ENCODE measurements around the gene DUS4L.
"Not testable (repeated sequence)": the region's sequence is repeated elsewhere in the genome, so short reads cannot be mapped to it uniquely, and the experiment has no call there.

DUS4L gene, protein sequence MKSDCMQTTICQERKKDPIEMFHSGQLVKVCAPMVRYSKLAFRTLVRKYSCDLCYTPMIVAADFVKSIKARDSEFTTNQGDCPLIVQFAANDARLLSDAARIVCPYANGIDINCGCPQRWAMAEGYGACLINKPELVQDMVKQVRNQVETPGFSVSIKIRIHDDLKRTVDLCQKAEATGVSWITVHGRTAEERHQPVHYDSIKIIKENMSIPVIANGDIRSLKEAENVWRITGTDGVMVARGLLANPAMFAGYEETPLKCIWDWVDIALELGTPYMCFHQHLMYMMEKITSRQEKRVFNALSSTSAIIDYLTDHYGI

GRCh38 chr7:107563775-107564552 is at the start of gene DUS4L, which contains the start of gene COG5:
TSS of gene DUS4L (plus strand) at chr7:107563971. CDS start at chr7:107567071, 3,100 bp downstream.
TSS of gene COG5 (minus strand) at chr7:107563920. CDS start at chr7:107563896, 24 bp downstream.
- H3K4me3 ChIP-seq = peak within 1 kb of the TSS; percentile 65 to 96 (median 75)
- H3K27ac ChIP-seq = peak within 1 kb of the TSS; percentile 75 to 99 (median 94)

- H3K4me3 ChIP-seq = no peak overlapping the region
- no peak overlapping the region for H3K27ac ChIP-seq
Observed at GRCh38 chr7:107526672-107527071, 37.1 kb upstream of the DUS4L start.

GRCh38 chr7:107527196-107527595 is 36.6 kb upstream of the DUS4L start:
- H3K4me3 ChIP-seq = no peak overlapping the region
- no peak overlapping the region for H3K27ac ChIP-seq

DNA sequence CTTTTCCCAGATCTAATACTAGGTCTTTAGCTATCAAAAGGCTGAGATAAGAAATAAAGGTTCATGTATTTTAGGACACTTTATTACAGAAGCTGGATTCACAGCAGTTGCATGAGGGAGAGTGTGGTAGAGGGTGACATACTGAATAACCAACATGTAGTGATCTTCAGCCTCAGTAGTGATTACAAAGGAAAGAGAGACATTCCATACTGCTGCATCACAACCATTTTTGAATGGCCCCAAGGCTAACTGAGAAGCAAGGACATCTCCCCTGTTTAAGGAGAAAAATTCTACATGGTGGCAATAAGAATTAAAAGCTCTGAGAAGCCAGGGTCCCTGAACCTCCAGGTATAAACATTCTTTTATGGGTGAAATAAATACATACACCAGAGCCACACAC is 35.3 kb upstream of the DUS4L start:
- no peak overlapping the region for H3K4me3 ChIP-seq

GRCh38 chr7:107530751-107531150 is 33.0 kb upstream of the DUS4L start:
- Histone ChIP-seq H3K4me3 (no peak overlapping the region), H3K27ac (no peak overlapping the region)

More for the DNA sequence above, 35.3 kb upstream of the DUS4L start:
- no peak overlapping the region for H3K27ac ChIP-seq

DNA sequence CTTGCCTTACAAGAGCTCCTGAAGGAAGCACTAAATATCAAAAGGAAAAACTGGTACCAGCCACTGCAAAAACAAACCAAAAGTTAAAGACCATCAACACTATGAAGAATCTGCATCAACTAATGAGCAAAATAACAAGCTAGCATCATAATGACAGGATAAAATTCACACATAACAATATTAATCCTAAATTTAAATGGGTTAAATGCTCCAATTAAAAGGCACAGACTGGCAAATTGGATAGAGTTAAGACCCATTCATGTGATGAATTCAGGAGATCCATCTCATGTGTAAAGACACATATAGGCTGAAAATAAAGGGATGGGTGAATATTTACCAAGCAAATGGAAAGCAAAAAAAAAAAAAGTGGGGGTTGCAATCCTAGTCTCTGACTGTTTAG is 29.6 kb upstream of the DUS4L start:
- H3K27ac ChIP-seq = no peak overlapping the region

GRCh38 chr7:107537228-107537627 is 26.5 kb upstream of the DUS4L start:
- H3K4me3 ChIP-seq, H3K27ac ChIP-seq: not testable (repeated sequence)

More for the DNA sequence above, 29.6 kb upstream of the DUS4L start:
- no peak overlapping the region for H3K4me3 ChIP-seq

GRCh38 chr7:107538001-107538400 is 25.8 kb upstream of the DUS4L start:
- H3K4me3 ChIP-seq = no peak overlapping the region
- H3K27ac ChIP-seq = no peak overlapping the region

- H3K4me3 ChIP-seq = no peak overlapping the region
- H3K27ac ChIP-seq = no peak overlapping the region
Observed at GRCh38 chr7:107543338-107543993, 20.3 kb upstream of the DUS4L start.

- Histone ChIP-seq H3K4me3 (no peak overlapping the region), H3K27ac (no peak overlapping the region)
Observed at GRCh38 chr7:107544848-107545591, 18.8 kb upstream of the DUS4L start.

GRCh38 chr7:107551936-107552335 is 11.8 kb upstream of the DUS4L start:
- Histone ChIP-seq H3K27ac (no peak overlapping the region), H3K4me3 (no peak overlapping the region)

DNA sequence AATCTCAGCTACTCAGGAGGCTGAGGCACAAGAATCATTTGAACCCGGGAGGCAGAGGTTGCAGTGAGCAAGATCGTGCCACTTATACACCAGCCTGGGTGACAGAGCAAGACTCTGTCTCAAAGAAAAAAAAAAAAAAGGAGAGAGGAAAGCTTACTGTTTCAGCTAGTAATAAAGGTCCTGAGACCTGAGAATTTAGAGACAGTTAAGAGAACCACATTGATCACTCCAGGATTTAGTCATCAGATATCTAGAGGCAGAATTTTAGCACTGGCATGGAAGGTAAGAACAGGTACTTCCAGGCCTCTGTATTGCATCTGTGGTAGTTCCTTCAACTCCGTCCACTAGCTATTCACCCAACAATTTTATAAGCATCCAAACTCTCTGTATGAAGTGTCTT is 7.9 kb upstream of the DUS4L start:
- no peak overlapping the region for H3K27ac ChIP-seq

DNA sequence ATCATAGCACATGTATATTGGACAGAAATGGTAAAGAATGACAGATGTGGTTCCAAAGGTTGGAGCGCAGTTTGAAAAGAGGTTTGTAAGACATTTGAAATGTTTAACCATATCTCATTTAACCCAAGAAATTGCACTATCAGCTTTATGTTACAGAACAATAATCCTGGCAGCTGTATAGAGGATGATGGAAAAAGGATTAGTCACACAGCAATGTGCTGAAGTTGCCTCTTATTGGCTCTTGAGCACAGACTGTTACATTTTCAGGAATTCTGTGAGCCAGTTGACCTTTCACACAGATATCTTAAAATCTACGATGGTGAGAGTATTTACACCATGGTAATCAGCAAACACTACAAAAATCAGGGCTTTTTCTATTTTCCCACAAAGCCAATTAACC is 3.9 kb upstream of the DUS4L start:
- peak overlapping the region in 9 of 21 experiments; percentile 12 to 79 (median 62) for H3K27ac ChIP-seq

More for the DNA sequence above, 7.9 kb upstream of the DUS4L start:
- H3K4me3 ChIP-seq = no peak overlapping the region

GRCh38 chr7:107560898-107561516 is 2.8 kb upstream of the DUS4L start:
- peak overlapping the region in 12 of 21 experiments; percentile 1 to 79 (median 58) for H3K27ac ChIP-seq

More for the DNA sequence above, 3.9 kb upstream of the DUS4L start:
- H3K4me3 ChIP-seq = no peak overlapping the region

DNA sequence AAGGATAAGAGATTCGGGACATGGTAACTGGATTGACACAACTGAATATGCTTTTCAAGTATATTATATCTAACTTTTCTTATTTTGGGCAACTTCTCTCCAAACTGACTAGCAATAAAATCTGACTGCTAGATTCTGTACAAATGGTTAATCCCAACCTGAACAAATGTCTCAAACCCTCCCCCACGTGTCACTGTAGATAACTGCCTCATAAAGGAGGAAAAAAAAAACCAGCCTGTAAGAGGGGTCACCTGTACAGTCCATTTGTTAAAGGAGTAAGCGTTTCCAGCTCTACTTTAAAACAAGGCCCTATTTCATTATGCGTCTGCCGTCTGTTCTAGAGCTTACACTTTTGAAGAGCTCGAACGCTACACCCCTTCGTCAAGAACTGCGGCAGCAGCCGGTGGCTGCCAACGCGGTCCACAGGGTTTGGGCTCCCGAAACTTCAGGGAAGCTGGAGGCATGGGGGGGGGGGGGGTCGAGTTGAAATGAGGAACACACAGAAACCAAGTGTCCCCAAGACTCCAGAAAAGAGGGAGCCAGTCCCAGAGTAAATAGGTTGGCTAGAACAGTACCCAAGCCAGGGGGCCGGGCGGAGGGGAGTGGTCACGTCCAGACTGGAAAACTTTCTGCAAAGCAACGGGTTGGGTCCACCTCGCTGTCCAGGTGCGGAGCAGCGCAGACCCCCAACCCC is 543 bp upstream of the DUS4L start:
- H3K4me3 ChIP-seq = peak overlapping the region; percentile 65 to 96 (median 75)
- H3K27ac ChIP-seq = peak overlapping the region; percentile 75 to 99 (median 94)

More at GRCh38 chr7:107560898-107561516, 2.8 kb upstream of the DUS4L start:
- H3K4me3 ChIP-seq = no peak overlapping the region

- peak overlapping the region in 19 of 21 experiments; percentile 75 to 99 (median 94) for H3K27ac ChIP-seq
- peak overlapping the region; percentile 65 to 96 (median 75) for H3K4me3 ChIP-seq
Observed at GRCh38 chr7:107564553-107565298, 955 bp downstream of the DUS4L start.

GRCh38 chr7:107570298-107570697 is 6.5 kb downstream of the DUS4L start:
- no peak overlapping the region for H3K27ac ChIP-seq

GRCh38 chr7:107573537-107573936 is 9.8 kb downstream of the DUS4L start:
- H3K27ac ChIP-seq = no peak overlapping the region
- no peak overlapping the region for H3K4me3 ChIP-seq

More at GRCh38 chr7:107570298-107570697, 6.5 kb downstream of the DUS4L start:
- no peak overlapping the region for H3K4me3 ChIP-seq
